ENCODE measurements around the gene ZFP90.

Gene ZFP90

DNA sequence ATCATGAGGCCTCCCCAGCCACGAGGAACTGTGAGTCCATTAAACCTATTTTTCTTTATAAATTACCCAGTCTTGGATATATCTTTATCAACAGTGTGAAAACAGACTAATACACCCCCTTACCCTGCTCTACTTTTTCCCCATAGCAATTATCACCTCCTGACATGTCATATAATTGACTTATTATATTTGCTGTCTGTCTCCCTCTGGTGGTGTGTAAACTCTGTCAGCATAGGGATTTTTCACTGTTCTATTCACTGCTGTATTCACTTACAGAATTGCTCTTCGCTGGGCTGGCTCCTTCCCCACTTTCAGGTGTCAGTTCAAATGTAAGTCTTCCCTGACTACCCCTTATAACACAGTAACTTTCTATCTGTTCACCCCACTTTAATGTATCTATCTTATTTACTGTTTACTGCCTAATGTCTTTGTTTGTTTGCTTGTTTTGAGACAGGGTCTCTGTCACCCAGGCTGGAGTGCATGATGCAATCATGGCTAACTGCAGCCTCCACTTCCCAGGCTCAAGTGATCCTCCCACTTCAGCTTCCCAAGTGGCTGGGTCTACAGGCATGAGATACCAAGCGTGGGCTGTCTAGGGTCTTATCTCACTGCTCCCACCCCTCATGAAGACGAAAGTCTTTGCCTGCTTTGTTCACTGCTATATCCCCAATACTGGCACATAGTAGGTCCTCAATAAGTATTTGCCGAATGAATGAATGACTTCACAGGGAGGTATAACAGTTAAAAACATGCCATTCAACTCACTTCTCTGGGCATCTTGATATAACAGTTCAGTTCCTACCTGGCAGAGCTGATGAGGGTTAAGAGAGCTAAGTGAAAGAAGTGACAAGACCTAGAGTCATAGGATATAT lies 53.6 kb downstream of the ZFP90 start:
- DNase-seq: no peak

DNA sequence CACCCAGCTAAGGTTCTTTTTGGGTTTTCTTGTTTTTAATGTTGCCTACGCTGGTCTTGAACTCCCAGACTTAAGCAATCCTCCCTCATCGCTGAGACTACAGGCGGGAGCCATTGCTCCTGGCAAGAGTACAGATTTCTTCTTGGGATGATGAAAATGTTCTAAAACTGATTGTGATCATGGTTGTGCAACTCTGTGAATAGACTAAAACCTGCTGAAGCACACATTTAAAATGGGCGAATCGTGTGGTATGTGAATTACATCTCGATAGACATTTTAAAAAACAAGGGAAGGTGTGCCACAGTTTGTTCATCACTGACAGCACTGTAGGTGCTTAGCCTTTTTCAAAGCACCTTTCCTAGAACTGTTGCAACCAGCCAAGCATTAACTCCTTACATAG lies 57.2 kb downstream of the ZFP90 start:
- no peak for DNase-seq

DNA sequence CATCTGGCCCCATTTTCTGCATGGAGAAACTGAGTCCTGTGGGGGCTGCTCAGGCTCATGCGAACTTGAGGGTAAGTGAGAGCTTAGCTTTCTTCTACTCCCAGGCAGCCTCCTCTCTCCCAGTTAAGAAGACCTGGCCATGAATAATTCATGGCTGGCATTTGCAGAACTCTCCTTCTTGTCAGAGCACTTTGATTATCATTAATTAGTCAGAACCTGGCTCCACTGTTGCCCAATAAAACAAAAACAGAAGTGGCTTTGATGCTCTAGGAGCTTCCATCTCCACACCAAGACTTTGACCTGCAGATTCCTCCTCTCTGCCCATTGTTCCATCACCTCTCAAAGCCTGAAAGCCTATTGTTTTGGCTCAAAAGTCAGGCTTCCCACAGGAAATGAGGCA lies 60.5 kb downstream of the ZFP90 start:
- DNase-seq: no peak

DNA sequence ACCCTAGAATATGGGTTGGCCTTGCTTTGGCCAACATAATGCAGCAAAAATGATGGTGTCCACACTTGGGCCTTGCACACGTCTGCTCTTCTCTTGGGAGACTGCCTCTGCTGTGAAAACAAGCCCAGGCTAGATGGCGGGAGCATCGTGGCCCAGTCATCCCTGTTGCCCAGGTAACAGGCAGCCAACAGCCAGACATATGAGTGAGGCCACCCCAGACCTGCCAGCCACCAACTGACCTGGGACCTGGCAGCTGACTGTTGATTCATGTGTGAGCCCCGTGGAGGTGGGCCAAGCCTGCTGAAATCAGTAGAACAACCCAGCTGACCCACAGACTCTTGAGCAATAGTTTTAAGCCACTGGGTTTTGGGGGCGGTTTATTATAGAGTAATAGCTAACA lies 66.7 kb downstream of the ZFP90 start:
- DNase-seq: no peak

DNA sequence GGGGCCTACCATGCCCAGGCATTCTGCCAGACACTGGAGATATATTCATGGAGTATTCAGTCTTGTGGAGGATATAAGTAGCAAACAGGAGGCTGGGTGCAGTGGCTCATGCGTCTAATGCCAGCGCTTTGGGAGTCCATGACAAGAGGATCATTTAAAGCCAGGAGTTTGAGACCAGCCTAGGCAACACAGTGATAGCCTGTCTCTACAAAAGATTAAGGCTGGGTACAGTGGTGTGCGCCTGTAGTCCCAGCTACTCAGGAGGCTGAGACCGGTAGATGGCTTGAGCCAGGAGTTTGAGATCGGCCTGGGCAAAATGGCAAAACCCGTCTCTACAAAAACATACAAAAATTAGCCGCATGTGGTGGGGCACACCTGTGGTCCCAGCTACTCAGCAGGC lies 68.4 kb downstream of the ZFP90 start:
- DNase-seq: no peak

DNA sequence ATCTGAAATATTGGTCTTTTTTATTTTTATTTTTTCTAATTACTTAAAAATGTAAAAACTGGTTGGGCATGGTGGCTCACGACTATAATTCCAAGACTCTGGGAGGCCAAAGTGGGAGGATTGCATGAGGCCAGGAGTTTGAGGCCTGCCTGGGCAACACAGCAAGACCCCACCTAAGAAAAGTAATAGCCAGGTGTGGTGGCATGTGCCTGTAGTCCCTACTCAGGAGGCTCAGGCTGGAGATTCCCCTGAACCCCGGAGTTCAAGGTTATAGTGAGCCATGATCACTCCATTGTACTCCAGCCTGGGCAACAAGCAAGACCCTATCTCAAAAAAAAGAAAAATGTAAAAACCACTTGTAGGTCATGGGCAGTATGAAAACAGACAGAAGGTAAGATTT lies 69.2 kb downstream of the ZFP90 start:
- no peak for DNase-seq

DNA sequence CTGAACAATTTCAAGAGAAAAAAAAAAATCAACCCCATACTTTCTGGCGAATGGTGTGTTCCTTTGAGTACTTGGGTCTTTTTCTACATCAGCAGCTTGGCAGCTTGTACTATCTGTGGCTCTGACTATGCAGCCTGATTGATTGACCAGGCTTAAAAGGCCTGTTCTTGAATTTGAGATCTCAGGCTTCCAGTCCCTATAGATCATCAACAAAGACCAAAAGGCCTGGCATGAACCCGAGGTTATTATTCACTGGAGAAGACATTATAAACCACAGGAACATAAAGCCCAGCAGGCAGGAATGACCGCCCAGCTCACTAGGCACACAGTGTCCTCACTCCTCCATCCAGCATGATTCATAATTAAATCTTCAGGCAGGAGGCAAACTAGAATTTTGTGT lies 73.9 kb downstream of the ZFP90 start:
- no peak for DNase-seq

DNA sequence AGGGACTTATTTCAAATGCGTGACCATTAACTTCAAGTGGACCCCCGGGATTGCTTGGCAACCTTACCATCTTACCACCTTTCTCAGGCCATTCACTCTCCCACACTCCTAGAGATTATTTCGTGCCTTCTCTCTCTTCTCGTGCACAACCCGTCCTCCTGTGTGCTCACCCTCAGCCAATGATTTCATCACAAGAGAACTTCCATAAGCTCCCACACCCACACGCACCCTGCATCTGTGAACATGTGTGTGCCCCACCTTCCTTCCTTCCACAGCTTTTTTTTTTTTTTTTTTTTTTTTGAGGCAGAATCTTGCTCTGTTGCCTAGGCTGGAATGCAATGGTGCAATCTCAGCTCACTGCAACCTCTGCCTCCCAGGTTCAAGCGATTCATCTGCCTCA lies 78.6 kb downstream of the ZFP90 start:
- DNase-seq: no peak
